Activated naive CD8-positive, alpha-beta T cell (primary cell): Measurements from ENCODE around the gene SLC14A1.

Source experiments
- H3K27ac Mint-ChIP-seq: one replicate; pipeline ENCODE4 v1.8.0; 2021; ENCODE audit warnings: mixed read lengths
- H3K27me3 Mint-ChIP-seq: one replicate; pipeline ENCODE4 v1.8.0; 2021; ENCODE audit warnings: mixed read lengths
- H3K36me3 Mint-ChIP-seq: one replicate; pipeline ENCODE4 v1.8.0; 2021; ENCODE audit warnings: mixed read lengths
- H3K4me1 Mint-ChIP-seq: one replicate; pipeline ENCODE4 v1.8.0; 2021; ENCODE audit warnings: low read depth, mixed read lengths
- H3K4me3 Mint-ChIP-seq: one replicate; pipeline ENCODE4 v1.8.0; 2021; ENCODE audit warnings: mild to moderate bottlenecking, mixed read lengths
- H3K9me3 Mint-ChIP-seq: one replicate; pipeline ENCODE4 v1.8.0; 2021; ENCODE audit warnings: low read depth, mixed read lengths

Gene SLC14A1

DNA sequence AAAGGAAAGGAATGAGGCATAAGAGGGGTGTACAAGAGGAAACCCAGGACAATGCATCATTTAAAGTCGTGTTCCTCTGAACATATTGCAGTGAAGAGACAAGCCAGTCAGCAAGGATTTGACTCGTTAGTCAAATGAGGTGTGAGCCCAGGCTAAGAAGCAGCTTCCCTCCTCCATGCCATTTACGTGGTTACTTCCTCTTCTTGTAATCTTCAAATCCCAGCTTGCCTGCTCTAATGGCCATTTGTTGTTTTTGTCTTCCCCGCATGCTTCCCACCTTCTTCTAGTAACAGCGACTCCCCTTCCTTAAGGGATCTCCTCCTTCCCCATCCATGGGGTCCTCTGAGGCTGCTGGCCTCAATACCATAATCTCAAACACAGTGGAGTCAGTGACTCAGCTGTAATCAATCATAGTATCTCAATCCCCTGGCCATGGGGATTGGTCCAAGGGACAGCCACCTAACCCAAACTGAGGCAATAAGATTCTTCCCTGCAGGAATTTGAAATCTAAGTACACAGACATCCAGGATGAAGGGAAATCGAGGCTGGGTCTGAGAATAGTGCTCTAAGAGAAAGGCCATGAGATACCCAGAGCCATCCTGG is 37.6 kb downstream of the SLC14A1 start:
- Mint-ChIP-seq H3K4me1 (no peaks in the 10 kb centered on the region), H3K9me3 (no peaks in the 10 kb centered on the region), H3K4me3 (no peak overlapping the region), H3K36me3 (no peaks in the 10 kb centered on the region), H3K27me3 (no peaks in the 10 kb centered on the region), H3K27ac (no peak overlapping the region)

DNA sequence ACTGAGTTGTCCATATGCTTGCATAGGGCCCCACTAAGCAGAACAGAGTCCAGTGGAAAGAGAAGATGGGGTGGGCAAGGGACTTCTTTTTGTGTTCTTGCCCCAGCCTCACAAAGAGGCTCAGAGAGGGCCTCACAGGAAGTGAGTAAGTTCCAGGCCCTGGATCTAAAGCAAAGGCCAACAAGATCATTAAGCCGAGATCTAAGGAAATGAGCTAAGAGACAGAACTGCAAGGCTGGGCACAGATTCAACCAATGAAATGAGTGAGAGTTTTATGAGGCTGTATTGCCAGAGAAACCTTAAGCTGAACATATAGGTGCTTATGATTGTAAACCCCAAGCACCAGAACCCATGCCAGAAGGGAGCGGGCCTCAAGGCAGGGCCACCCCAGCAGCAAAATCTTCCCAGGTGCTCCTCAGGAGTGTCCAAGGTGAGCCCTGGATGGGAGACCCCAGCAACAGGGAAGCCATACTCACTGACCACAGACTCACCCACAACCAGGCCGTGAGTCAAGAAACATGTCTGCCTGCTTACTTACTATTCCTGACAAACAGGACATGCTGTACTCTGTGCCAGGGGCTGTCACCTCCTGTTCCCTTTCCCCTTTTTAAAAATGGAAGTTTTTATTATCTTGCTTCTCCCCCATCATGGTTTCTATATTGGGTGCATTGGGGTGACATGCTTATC is 40.2 kb downstream of the SLC14A1 start:
- H3K4me3 Mint-ChIP-seq, result no peak overlapping the region
- H3K36me3 Mint-ChIP-seq, result no peaks in the 10 kb centered on the region
- no peaks in the 10 kb centered on the region for H3K9me3 Mint-ChIP-seq
- H3K4me1 Mint-ChIP-seq, result no peaks in the 10 kb centered on the region
- H3K27ac Mint-ChIP-seq, result no peak overlapping the region
- H3K27me3 Mint-ChIP-seq, result peaks cover 2% of the 10 kb centered on the region

DNA sequence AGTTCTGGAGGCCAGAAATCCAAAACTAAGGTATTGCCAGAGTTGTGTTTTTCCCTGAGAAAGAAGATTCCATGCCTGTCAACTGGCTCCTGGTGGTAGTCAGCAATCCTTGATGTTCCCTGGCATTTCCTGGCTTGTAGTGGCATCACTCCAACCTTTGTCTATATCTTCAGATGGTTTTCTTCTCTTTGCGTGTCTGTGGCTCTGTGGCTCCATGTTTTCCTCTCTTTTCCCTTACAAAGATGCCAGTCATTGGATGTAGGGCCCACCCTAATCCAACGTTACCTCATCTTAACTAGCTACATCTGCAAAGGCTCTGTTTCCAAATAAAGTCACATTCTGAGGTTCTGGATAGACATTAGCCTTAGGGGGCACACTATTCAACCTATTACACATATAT is 41.8 kb downstream of the SLC14A1 start:
- Mint-ChIP-seq H3K27ac (no peak overlapping the region), H3K4me3 (no peak overlapping the region), H3K4me1 (peaks cover 1% of the 10 kb centered on the region), H3K36me3 (peaks cover 4% of the 10 kb centered on the region), H3K9me3 (no peaks in the 10 kb centered on the region), H3K27me3 (peaks cover 4% of the 10 kb centered on the region)

DNA sequence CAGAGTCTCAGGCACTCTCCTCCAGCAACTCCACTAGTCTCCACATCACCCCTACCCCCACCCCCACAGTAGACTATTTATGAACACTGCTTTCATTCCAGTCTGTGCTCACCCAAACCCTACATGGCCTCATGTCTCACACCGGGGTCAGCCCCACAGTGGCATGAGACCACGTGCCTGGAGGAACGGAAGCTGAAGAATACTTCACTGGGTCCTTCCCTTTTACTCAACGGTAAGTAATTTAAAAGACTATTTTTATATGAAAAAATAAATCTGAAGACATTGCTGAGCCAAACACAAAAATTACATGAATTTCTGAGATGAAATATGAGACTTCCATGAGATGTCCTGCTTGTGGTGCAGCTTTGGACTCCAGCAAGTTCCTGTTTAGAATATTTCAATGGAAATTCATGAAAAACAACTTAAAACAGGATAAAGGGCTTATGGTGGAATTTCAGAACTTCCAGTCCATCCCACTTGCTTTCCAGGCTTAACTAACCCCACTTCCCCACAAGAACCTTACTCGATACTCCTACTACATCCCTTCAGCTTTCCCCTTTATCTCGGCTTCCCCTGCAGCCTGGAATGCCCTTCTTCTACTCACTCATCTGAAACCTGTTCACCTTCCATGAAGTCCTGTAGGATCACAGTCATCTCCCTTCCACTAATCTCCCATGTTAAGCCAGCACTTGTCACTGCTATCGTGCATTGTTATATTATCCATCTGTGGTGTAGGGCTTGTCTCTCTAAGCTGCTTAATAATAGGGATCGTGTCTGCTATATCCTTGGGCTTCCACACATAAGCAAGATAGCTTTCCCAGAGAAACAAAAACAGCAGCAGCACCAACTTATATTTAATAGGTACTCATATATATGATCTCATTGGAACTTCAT is 47.9 kb downstream of the SLC14A1 start:
- Mint-ChIP-seq H3K27ac (no peak overlapping the region), H3K9me3 (no peaks in the 10 kb centered on the region), H3K4me3 (no peak overlapping the region), H3K27me3 (peaks cover 6% of the 10 kb centered on the region), H3K36me3 (peaks cover 4% of the 10 kb centered on the region), H3K4me1 (peaks cover 20% of the 10 kb centered on the region)

DNA sequence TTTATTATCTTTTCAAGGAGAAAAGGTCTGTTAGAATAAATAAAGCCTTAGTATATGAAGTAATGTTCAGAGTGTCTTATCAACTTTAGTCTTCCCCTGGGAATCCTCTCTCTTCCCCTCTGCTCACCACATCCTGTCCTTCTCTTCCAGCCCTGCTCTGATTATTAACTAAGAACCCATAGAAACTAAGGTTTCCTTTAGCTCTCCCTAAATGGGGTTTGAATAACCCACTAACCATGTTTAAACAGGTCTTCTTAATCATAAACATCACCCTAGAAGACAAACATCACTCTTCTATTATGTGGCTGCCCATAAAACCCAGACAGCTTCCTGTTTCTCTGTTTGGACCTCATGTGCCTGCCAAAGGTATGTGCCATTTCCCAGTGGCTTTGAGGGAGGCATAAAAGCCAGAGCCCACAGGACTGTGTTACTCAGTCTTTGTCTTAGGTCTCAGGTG is 50.1 kb downstream of the SLC14A1 start:
- Mint-ChIP-seq H3K9me3 (no peaks in the 10 kb centered on the region), H3K27ac (no peak overlapping the region), H3K4me3 (no peak overlapping the region), H3K27me3 (peaks cover 8% of the 10 kb centered on the region), H3K4me1 (peaks cover 20% of the 10 kb centered on the region), H3K36me3 (peaks cover 4% of the 10 kb centered on the region)

DNA sequence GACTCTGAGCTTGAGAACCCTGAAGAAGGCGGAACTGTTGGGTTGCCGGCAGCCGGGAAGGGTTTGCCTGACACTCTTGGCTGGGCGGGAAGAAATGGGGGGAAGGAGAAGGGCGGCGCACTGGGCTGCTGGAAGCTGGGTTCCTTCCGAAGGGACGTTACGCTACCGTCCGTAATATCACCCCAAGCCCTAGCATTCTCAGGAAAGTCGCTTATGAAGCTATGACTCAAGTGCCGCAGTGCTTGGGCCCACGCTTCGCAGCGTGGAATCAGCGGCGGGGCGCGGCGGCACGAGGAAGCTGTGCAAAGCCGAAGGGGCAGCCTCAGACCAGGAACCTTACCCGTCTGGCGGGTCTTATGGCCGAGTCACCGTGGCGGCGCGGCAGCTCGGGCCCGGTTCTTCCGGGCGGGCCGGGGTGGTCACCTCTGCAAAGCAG is 51.3 kb downstream of the SLC14A1 start:
- H3K36me3 Mint-ChIP-seq, result peaks cover 4% of the 10 kb centered on the region
- no peaks in the 10 kb centered on the region for H3K9me3 Mint-ChIP-seq
- peak overlapping the region; percentile 85 for H3K4me3 Mint-ChIP-seq
- H3K27me3 Mint-ChIP-seq, result peaks cover 4% of the 10 kb centered on the region
- peaks cover 20% of the 10 kb centered on the region for H3K4me1 Mint-ChIP-seq
- H3K27ac Mint-ChIP-seq, result peak overlapping the region; percentile 76

DNA sequence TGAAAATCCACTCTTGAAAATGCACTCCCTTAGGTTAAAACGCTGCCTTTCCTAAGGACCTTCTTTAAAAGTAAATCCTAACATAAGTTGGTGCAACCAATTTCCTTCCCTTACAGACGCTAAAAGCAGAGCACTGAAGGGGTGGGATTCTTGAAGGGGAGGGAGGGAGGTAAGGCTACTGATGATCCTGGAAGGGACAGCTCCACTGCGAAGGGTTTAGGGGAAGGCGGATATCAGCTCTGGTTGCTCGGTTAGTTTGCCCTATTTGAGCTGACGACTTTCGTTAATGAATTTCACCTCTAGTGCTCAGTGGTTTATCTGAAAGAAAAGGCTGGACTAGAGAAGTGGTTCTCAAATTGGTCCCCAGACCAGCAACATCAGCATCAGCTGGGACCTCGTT is 51.8 kb downstream of the SLC14A1 start:
- Mint-ChIP-seq H3K9me3 (no peaks in the 10 kb centered on the region), H3K4me1 (peaks cover 18% of the 10 kb centered on the region), H3K36me3 (no peaks in the 10 kb centered on the region), H3K27me3 (peaks cover 4% of the 10 kb centered on the region), H3K27ac (peak overlapping the region; percentile 31), H3K4me3 (peak overlapping the region; percentile 85)

DNA sequence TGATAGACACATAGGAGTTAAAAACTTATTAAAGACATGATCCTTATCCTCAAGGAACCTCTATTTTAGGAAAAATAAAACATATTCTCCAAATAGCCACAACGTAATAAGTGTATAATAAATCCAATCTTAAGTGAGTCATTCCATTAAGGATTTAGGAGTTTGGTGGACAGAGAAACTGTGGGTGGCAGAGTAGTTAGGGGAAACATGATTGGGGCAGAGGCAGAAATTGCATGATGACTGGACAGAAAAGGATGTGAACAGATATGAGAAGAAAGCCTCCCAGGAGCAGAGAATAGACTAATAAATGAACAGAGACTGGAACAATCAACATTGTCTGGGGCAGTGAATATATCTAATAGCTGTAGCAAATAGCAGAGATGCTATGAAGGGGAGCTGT is 53.4 kb downstream of the SLC14A1 start:
- no peaks in the 10 kb centered on the region for H3K9me3 Mint-ChIP-seq
- no peaks in the 10 kb centered on the region for H3K36me3 Mint-ChIP-seq
- peaks cover 18% of the 10 kb centered on the region for H3K4me1 Mint-ChIP-seq
- H3K4me3 Mint-ChIP-seq, result no peak overlapping the region
- H3K27me3 Mint-ChIP-seq, result peaks cover 3% of the 10 kb centered on the region
- H3K27ac Mint-ChIP-seq, result no peak overlapping the region

DNA sequence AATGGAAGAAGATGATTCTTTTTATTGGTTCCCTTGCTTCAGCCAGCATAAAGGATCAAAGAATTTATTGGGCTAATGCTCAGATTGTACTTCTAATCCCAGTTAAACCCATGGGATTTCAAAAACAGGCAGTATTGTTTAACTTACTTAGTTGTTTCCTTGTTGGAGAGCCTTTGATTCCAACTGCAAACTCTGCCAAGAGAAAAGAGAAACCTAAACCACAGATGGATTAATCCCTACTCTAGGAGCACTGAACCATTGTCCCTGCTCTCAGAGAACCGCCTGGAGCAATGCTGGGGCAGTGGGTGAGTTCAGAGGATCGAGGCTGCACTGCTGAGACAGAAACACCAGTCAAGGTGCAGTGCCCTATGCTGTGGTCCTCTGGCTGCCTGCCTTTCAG is 56.6 kb downstream of the SLC14A1 start:
- H3K27ac Mint-ChIP-seq, result no peak overlapping the region

DNA sequence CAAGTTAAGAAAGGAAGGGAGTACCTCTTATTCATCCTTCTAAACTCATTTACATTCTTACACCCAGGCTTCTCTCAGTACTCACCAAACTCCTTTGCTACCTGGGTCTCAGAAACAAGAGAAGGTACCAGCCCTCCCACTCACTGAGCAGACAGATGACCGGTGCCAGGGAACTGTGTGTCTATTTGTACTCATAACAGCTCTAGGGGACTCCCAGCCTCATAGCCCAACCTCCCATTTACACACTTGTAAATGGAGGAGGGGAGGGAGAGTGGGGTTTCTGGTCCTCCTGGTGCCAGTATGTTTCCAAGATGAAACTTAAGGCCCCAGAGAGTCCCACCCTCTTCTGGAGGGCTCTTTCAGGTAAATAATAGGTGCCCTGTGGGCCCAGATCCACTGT is 58.7 kb downstream of the SLC14A1 start:
- Mint-ChIP-seq H3K4me3 (no peak overlapping the region), H3K4me1 (peaks cover 2% of the 10 kb centered on the region), H3K9me3 (no peaks in the 10 kb centered on the region), H3K36me3 (no peaks in the 10 kb centered on the region), H3K27me3 (peaks cover 3% of the 10 kb centered on the region), H3K27ac (no peak overlapping the region)

More for the DNA sequence above, 56.6 kb downstream of the SLC14A1 start:
- Mint-ChIP-seq H3K4me1 (peaks cover 2% of the 10 kb centered on the region), H3K4me3 (no peak overlapping the region), H3K27me3 (peaks cover 3% of the 10 kb centered on the region), H3K9me3 (no peaks in the 10 kb centered on the region), H3K36me3 (no peaks in the 10 kb centered on the region)

DNA sequence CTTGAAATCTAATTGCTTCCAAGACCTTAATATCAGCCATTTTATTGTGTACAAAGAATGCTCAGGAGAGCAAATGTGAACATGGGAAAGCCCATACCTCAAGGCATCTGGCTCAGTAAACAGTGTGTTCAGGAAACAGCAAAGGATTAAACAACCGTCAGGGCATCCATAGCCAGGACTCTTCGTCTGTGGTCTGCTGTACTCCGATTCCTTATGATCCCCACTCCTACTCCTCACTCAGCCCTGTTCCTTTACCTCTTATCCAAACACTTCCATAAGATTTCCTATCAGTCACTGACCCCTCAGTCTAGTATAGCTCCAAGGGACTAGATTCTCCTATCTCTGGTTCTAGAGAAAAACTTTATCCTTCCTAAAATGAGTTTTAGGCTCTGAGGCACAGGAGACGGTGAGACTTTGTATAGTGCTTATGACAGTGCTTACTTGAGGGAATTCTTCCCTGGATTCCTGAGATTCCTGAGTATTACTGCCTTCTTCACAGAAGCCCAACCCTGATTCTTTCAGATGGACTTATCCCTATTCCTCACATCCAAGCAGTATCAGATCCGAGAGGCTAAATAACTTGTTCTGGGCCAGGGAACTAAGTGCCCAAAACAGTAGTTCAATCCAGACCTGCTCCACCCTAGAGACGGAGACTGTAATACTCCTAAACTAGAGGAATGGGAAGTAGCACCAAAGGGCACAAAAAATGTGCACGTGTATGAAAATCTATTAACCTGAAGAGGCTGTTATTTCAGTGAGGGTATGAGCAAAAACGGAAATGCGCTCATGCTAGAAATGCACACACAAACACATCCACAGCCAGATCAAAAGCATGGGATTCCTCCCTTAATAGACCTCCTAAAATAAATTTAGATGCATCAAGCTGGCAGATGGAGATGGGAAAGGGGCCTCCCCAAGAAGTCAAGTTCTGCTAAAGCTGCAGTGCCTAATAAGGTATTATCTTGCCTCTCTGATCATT is 59.4 kb downstream of the SLC14A1 start:
- no peak overlapping the region for H3K4me3 Mint-ChIP-seq
- no peaks in the 10 kb centered on the region for H3K36me3 Mint-ChIP-seq
- H3K4me1 Mint-ChIP-seq, result peaks cover 2% of the 10 kb centered on the region
- H3K27ac Mint-ChIP-seq, result no peak overlapping the region
- no peaks in the 10 kb centered on the region for H3K9me3 Mint-ChIP-seq
- peaks cover 3% of the 10 kb centered on the region for H3K27me3 Mint-ChIP-seq

DNA sequence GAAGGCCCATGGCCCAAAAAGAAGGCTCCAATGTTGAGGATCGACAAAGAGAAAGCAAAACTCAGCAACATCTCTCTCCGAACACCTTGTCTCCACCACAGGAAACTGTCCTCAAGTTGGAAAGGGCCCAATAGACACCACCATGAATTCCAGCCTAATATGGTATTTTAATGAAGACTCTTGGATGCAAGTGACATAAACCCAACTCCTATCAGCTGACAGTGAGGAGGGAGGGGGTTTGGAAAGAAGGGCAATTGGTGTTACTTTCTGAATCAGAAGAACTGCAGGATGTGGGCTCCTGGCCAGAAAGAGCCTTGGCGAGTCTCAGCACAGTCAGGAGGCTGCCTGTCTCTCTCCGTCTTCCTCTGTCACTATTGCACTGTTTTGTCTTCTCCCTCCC is 61.2 kb downstream of the SLC14A1 start:
- Mint-ChIP-seq H3K4me3 (no peak overlapping the region), H3K9me3 (no peaks in the 10 kb centered on the region), H3K4me1 (peaks cover 2% of the 10 kb centered on the region), H3K27ac (no peak overlapping the region), H3K36me3 (no peaks in the 10 kb centered on the region), H3K27me3 (no peaks in the 10 kb centered on the region)

DNA sequence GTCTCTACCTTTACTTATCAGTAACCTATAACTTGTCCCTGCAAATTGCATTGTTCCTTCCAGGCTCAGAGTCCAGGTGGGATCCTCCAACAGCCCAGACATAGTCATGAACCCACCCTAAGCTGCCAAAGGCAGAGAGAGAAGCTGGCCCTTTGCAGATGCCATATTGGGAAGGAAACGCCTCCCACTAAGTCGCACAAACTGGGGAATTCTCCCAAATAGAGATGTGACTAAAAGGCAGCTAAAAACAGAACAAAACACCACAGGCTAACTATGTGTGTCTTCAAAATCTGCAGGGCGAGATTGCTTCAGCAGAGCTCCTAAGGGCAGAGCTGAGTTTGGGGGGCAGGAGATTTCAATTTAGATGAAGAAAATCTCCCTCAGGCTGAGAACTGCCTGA is 63.0 kb downstream of the SLC14A1 start:
- Mint-ChIP-seq H3K9me3 (no peaks in the 10 kb centered on the region), H3K4me3 (no peak overlapping the region), H3K4me1 (peaks cover 2% of the 10 kb centered on the region), H3K27ac (no peak overlapping the region), H3K36me3 (no peaks in the 10 kb centered on the region), H3K27me3 (no peaks in the 10 kb centered on the region)

DNA sequence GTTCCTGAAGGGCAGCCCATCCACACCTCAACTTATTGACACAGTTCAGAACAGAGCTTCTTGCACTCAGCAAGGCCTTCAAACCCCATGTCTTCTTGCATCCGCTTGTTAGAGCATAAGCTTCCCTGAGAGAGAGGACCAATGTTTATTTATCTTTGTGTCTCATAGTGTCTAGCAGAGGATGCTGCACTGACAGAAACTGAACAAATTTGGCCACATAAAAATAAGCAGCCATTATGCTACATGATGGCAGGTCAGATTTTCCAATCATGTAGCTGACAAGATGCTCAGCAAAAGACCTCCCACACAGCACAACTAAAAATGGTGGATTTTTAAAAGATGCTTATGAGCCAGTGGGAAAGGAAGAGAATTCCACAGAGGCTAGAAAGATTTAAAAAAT is 63.4 kb downstream of the SLC14A1 start:
- peaks cover 2% of the 10 kb centered on the region for H3K4me1 Mint-ChIP-seq
- H3K4me3 Mint-ChIP-seq, result no peak overlapping the region
- H3K9me3 Mint-ChIP-seq, result no peaks in the 10 kb centered on the region
- H3K36me3 Mint-ChIP-seq, result no peaks in the 10 kb centered on the region
- H3K27ac Mint-ChIP-seq, result no peak overlapping the region
- no peaks in the 10 kb centered on the region for H3K27me3 Mint-ChIP-seq
